ENCODE measurements around the gene ATP2B1.

Gene ATP2B1

GRCh38 chr12:89574736-89575208 is 133.9 kb downstream of the ATP2B1 start:
- DNase-seq (ENCODE audit: low read depth): peak; percentile 73
- TF ChIP-seq CTCF (conservative IDR thresholded peaks at IDR 0.05; ENCODE audit: control insufficient read depth, insufficient read depth, low read depth, low read length): no peak

GRCh38 chr12:89573051-89573810 is 135.4 kb downstream of the ATP2B1 start:
- TF ChIP-seq CTCF (conservative IDR thresholded peaks at IDR 0.05; ENCODE audit: control insufficient read depth, insufficient read depth, low read depth, low read length): no peak
- DNase-seq (ENCODE audit: low read depth): peak; percentile 25
- no peak overlapping the region for H3K4me3 ChIP-seq (ENCODE audit: control insufficient read depth, low read depth, low read length)

More at GRCh38 chr12:89574736-89575208, 133.9 kb downstream of the ATP2B1 start:
- no peak overlapping the region for H3K4me3 ChIP-seq (ENCODE audit: control insufficient read depth, low read depth, low read length)

- no peak for TF ChIP-seq CTCF (conservative IDR thresholded peaks at IDR 0.05; ENCODE audit: control insufficient read depth, insufficient read depth, low read depth, low read length)
- DNase-seq (ENCODE audit: low read depth): peak; percentile 82
- H3K4me3 ChIP-seq (ENCODE audit: control insufficient read depth, low read depth, low read length): no peak overlapping the region
Observed at GRCh38 chr12:89571491-89572195, 137.0 kb downstream of the ATP2B1 start.

- no peak for TF ChIP-seq CTCF (conservative IDR thresholded peaks at IDR 0.05; ENCODE audit: control insufficient read depth, insufficient read depth, low read depth, low read length)
- DNase-seq (ENCODE audit: low read depth): peak; percentile 36
- no peak overlapping the region for H3K4me3 ChIP-seq (ENCODE audit: control insufficient read depth, low read depth, low read length)
Observed at GRCh38 chr12:89568484-89568883, 140.2 kb downstream of the ATP2B1 start.

GRCh38 chr12:89567691-89568239 is 140.9 kb downstream of the ATP2B1 start:
- no peak overlapping the region for H3K4me3 ChIP-seq (ENCODE audit: control insufficient read depth, low read depth, low read length)
- no peak for DNase-seq (ENCODE audit: low read depth)
- TF ChIP-seq CTCF (conservative IDR thresholded peaks at IDR 0.05; ENCODE audit: control insufficient read depth, insufficient read depth, low read depth, low read length): no peak

GRCh38 chr12:89566615-89567014 is 142.0 kb downstream of the ATP2B1 start:
- no peak overlapping the region for H3K4me3 ChIP-seq (ENCODE audit: control insufficient read depth, low read depth, low read length)
- no peak for TF ChIP-seq CTCF (conservative IDR thresholded peaks at IDR 0.05; ENCODE audit: control insufficient read depth, insufficient read depth, low read depth, low read length)
- DNase-seq (ENCODE audit: low read depth): peak; percentile 35
